Measurements from ENCODE around the gene DNM3. TPM values are rescaled to one million over a fixed set of nuclear protein-coding genes. Genes with fewer than 3 reads are reported as not detected.

The DNM3 gene
- polyA plus RNA-seq, 1 donor (not counting 4 experiments of a cell fraction or from before 2014, with no cell fraction given): 2.0 TPM

- H2AFZ ChIP-seq (ENCODE audit: control insufficient read depth, low read length): peak overlapping the region; percentile 96
- no peaks in the 10 kb centered on the region for H3K9me1 ChIP-seq (ENCODE audit: control insufficient read depth, extremely low read depth, insufficient read depth, low read length)
- dilution Hi-C loops (cut with MboI; ENCODE audit: extremely low pct_ligation_motif_present, low sequenced_read_pairs): no loop called here
- no peaks in the 10 kb centered on the region for H3K9me3 ChIP-seq (ENCODE audit: control insufficient read depth, low read depth, low read length)
- H3K4me3 ChIP-seq (ENCODE audit: control insufficient read depth in 2 of 3, extremely low read depth in 1 of 3, insufficient read depth in 2 of 3, low read depth in 1 of 3, low read length in 3 of 3): peak overlapping the region; percentile 68 to 78 (median 74)
- no peaks in the 10 kb centered on the region for H3K36me3 ChIP-seq (ENCODE audit: control insufficient read depth in 2 of 2, extremely low read depth in 1 of 2, insufficient read depth in 2 of 2, low read length in 2 of 2)
- no peaks in the 10 kb centered on the region for H3K79me2 ChIP-seq (ENCODE audit: control insufficient read depth, insufficient read depth, low read length)
- H3K4me2 ChIP-seq (ENCODE audit: control insufficient read depth, extremely low read depth, insufficient read depth, low read depth, low read length): peak overlapping the region; percentile 80
- peak overlapping the region; percentile 70 for H3K9ac ChIP-seq (ENCODE audit: control insufficient read depth, extremely low read depth, insufficient read depth, low read length)
- no peaks in the 10 kb centered on the region for H3K4me1 ChIP-seq (ENCODE audit: control insufficient read depth, extremely low read depth, insufficient read depth, low read length)
- no peak for FAIRE-seq
- no peaks in the 10 kb centered on the region for H3K27me3 ChIP-seq (ENCODE audit: control insufficient read depth, extremely low read depth, insufficient read depth, low read length)
- no peak overlapping the region for H3K27ac ChIP-seq (ENCODE audit: control insufficient read depth, insufficient read depth, low read length)
- TF ChIP-seq CTCF (optimal IDR thresholded peaks at IDR 0.05 in 1 of 3, IDR thresholded peaks at IDR 0.05 in 1 of 3, conservative IDR thresholded peaks at IDR 0.05 in 1 of 3; ENCODE audit: extremely low read depth in 1 of 3, insufficient read depth in 2 of 3, low read length in 3 of 3) (no peak), EZH2 (IDR thresholded peaks at IDR 0.05; ENCODE audit: low read length) (no peak)
- DNase-seq (ENCODE audit: low read depth, low spot score): no peak
- H4K20me1 ChIP-seq (ENCODE audit: control insufficient read depth, extremely low read depth, insufficient read depth, low read length): no peaks in the 10 kb centered on the region
Observed at GRCh38 chr1:171841931-171842761, 848 bp downstream of the DNM3 start.

DNA sequence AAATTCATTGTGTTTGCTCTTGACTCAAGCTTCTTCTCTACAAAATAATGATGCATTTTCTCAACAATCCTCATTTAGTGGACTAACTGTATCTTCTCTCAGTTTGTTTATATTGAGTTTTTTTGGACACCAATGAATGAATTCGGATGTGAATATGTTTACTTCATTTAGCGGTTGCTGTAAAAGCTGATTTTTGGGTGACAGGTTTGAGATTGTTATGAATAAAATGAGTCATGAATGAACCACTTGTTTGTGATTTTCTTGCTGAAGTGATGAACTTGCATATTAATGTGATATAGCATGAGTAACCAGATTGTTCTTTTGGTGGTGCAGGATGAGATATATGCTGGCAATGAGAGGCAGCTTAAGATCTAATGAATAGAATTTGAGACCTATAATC is 3.1 kb downstream of the DNM3 start:
- Histone ChIP-seq H3K4me3 (ENCODE audit: control insufficient read depth in 2 of 3, extremely low read depth in 1 of 3, insufficient read depth in 2 of 3, low read depth in 1 of 3, low read length in 3 of 3) (no peak overlapping the region), H3K27ac (ENCODE audit: control insufficient read depth, insufficient read depth, low read length) (no peak overlapping the region), H3K36me3 (ENCODE audit: control insufficient read depth in 2 of 2, extremely low read depth in 1 of 2, insufficient read depth in 2 of 2, low read length in 2 of 2) (no peaks in the 10 kb centered on the region), H4K20me1 (ENCODE audit: control insufficient read depth, extremely low read depth, insufficient read depth, low read length) (no peaks in the 10 kb centered on the region), H3K9me3 (ENCODE audit: control insufficient read depth, low read depth, low read length) (no peaks in the 10 kb centered on the region), H3K27me3 (ENCODE audit: control insufficient read depth, extremely low read depth, insufficient read depth, low read length) (no peaks in the 10 kb centered on the region), H3K9me1 (ENCODE audit: control insufficient read depth, extremely low read depth, insufficient read depth, low read length) (no peaks in the 10 kb centered on the region), H2AFZ (ENCODE audit: control insufficient read depth, low read length) (no peak overlapping the region), H3K4me2 (ENCODE audit: control insufficient read depth, extremely low read depth, insufficient read depth, low read depth, low read length) (no peak overlapping the region), H3K9ac (ENCODE audit: control insufficient read depth, extremely low read depth, insufficient read depth, low read length) (no peak overlapping the region), H3K4me1 (ENCODE audit: control insufficient read depth, extremely low read depth, insufficient read depth, low read length) (no peaks in the 10 kb centered on the region), H3K79me2 (ENCODE audit: control insufficient read depth, insufficient read depth, low read length) (no peaks in the 10 kb centered on the region)
- dilution Hi-C loops (cut with MboI; ENCODE audit: extremely low pct_ligation_motif_present, low sequenced_read_pairs): no loop called here
- FAIRE-seq (no peak), DNase-seq (ENCODE audit: low read depth, low spot score) (no peak)
- TF ChIP-seq EZH2 (IDR thresholded peaks at IDR 0.05; ENCODE audit: low read length) (no peak), CTCF (optimal IDR thresholded peaks at IDR 0.05 in 1 of 3, IDR thresholded peaks at IDR 0.05 in 1 of 3, conservative IDR thresholded peaks at IDR 0.05 in 1 of 3; ENCODE audit: extremely low read depth in 1 of 3, insufficient read depth in 2 of 3, low read length in 3 of 3) (no peak)
